Mucosa of stomach (tissue), 1 donor: ENCODE measurements around the gene CEP112.

Experiments
- H3K27me3 ChIP-seq: one replicate; pipeline ENCODE4 v1.7.0; 2013; ENCODE audit warnings: mild to moderate bottlenecking, low read length; ENCODE audit not compliant: control insufficient read depth, insufficient read depth
- H3K36me3 ChIP-seq: one replicate; pipeline ENCODE4 v1.7.0; 2013; ENCODE audit warnings: low read length; ENCODE audit not compliant: control insufficient read depth, insufficient read depth
- H3K4me1 ChIP-seq: one replicate; pipeline ENCODE4 v1.7.0; 2013; ENCODE audit warnings: mild to moderate bottlenecking, low read length; ENCODE audit not compliant: control insufficient read depth, insufficient read depth
- H3K4me3 ChIP-seq: one replicate; pipeline ENCODE4 v1.7.0; 2013; ENCODE audit warnings: low read length
- H3K9ac ChIP-seq: one replicate; pipeline ENCODE4 v1.7.0; 2013; ENCODE audit warnings: mild to moderate bottlenecking, low read length, moderate library complexity
- H3K9me3 ChIP-seq: one replicate; pipeline ENCODE4 v1.7.0; 2013; ENCODE audit warnings: mild to moderate bottlenecking, low read length, moderate library complexity; ENCODE audit not compliant: control insufficient read depth
- donor health status: Pancreatic carcinoma.

Gene CEP112

DNA sequence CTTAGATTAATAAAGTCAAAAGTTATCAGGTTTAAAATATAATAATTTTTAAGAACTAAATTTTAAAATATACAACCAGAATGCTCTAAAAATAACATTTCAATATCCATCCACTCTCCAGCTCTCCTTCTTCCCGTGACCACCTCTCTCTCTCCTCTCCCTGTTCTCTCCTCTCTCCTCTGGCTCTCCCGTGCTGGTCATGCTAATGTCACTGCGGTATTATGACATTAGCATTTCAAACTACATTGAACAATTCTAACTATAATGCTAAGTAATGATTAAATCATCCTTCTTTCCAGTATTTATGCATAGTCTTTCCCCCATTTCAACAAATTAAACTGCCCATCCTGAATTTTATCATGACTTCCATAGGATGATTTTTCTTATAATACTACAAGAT, 154.7 kb downstream of the CEP112 start:
- no peak overlapping the region for H3K9ac ChIP-seq

DNA sequence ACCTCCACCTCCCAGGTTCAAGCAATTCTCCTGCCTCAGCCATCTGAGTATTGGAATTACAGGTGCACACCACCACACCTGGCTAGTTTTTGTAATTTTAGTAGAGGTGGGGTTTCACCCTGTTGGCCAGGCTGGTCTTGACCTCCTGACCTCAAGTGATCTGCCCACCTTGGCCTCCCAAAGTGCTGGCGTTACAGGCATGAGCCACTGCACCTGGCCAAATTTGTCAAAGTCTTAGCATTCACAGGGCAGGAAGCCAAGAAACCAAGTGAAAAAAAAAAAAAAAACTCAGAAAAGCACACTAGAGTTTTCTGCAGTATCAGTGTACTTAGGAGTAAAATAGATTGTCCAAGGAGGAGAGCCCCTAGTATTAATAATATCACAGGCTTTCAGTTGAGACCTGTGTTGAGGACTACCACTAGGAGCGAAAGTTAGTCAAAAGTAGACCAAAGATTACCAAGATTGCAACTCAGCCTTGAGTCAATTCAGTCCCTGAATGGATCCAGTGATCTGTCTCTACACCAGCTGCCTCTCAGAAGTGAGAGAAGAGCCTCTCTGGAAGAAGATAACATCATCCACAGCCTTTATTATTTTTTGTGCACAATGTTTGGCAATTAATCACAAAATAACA, 159.7 kb downstream of the CEP112 start:
- Histone ChIP-seq H3K27me3 (no peaks in the 10 kb centered on the region), H3K4me1 (no peaks in the 10 kb centered on the region), H3K36me3 (no peaks in the 10 kb centered on the region), H3K9me3 (no peaks in the 10 kb centered on the region), H3K9ac (no peak overlapping the region), H3K4me3 (no peak overlapping the region)

More for the DNA sequence above, 154.7 kb downstream of the CEP112 start:
- Histone ChIP-seq H3K4me1 (no peaks in the 10 kb centered on the region), H3K27me3 (no peaks in the 10 kb centered on the region), H3K36me3 (no peaks in the 10 kb centered on the region), H3K4me3 (no peak overlapping the region), H3K9me3 (no peaks in the 10 kb centered on the region)

DNA sequence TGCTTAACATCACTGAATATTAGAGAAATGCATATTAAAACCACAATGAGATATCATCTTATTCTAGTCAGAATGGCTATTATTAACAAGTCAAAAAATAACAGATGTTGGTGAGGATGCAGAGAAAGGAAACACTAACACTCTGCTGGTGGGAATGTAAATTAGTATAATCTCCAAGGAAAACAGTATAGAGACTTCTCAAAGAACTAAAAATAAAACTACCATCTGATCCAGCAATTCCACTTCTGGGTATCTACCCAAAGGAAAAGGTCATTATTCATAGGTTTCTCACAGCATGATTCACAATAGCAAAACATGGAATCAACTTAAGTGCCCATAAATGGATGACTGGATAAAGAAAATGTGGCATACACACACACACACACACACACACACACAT, 166.4 kb downstream of the CEP112 start:
- H3K36me3 ChIP-seq, result no peaks in the 10 kb centered on the region
- no peak overlapping the region for H3K4me3 ChIP-seq
- no peak overlapping the region for H3K9ac ChIP-seq
- no peaks in the 10 kb centered on the region for H3K4me1 ChIP-seq
- no peaks in the 10 kb centered on the region for H3K27me3 ChIP-seq
- H3K9me3 ChIP-seq, result no peaks in the 10 kb centered on the region

DNA sequence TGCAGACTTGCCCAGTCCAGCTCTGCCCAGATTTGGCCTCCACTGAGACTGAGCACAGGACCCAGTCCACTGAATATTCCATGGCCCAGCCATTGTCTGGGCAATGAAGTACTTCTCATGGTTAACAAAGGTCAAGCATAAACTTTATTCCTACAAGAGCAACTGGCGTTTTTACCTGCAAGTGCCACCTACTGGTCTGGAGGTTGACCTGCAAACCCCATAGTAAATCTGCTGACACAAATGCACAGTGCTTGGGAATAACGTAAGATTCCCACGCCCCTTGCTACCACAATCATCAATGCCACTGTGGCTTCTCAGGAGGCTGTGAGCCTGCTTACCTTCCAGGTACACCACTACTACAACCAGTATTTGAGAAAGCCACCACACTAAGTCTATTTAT, 170.2 kb downstream of the CEP112 start:
- no peaks in the 10 kb centered on the region for H3K9me3 ChIP-seq
- H3K4me1 ChIP-seq, result no peaks in the 10 kb centered on the region
- no peak overlapping the region for H3K9ac ChIP-seq
- H3K27me3 ChIP-seq, result no peaks in the 10 kb centered on the region
- no peak overlapping the region for H3K4me3 ChIP-seq
- H3K36me3 ChIP-seq, result no peaks in the 10 kb centered on the region

DNA sequence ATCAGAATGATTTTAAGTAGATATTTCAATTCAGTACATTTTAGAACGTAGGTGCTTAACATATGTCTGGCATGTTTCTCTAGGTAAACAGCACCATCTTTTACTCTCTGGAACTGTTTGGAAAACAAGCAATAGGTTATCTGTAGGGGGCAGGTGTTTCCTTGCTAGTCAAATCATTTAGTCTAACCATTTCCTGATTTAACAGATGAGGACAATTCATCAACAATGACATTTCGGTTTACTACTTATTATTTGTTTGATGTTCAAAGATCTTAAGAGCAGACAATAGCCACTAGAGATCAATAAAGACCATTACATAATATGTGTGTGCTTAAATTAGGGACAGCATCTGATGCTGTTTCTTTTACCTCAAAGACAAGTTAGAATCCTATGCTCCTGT, 173.1 kb downstream of the CEP112 start:
- H3K4me1 ChIP-seq, result no peaks in the 10 kb centered on the region
- no peak overlapping the region for H3K9ac ChIP-seq
- H3K27me3 ChIP-seq, result no peaks in the 10 kb centered on the region
- H3K36me3 ChIP-seq, result no peaks in the 10 kb centered on the region
- H3K4me3 ChIP-seq, result no peak overlapping the region
- H3K9me3 ChIP-seq, result no peaks in the 10 kb centered on the region

DNA sequence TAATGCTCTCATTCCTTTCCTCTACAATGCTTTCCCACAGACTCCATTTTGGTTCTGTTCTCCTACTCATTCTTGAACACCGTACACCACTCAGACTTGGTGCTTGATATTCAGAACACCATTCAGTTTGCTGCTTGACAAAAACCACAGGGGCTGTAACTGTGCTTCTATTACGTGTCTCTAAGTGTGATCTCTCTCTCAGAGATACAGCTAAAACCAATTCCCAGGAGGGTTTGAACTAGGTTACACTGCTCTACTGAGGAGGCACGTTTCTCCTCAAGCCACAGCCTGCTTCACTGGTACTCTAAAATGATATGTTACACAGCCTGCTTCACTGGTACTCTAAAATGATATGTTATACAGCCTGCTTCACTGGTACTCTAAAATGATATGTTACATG, 175.7 kb downstream of the CEP112 start:
- H3K9me3 ChIP-seq, result no peaks in the 10 kb centered on the region
- no peaks in the 10 kb centered on the region for H3K36me3 ChIP-seq
- H3K9ac ChIP-seq, result no peak overlapping the region
- no peaks in the 10 kb centered on the region for H3K27me3 ChIP-seq
- no peak overlapping the region for H3K4me3 ChIP-seq
- H3K4me1 ChIP-seq, result no peaks in the 10 kb centered on the region

DNA sequence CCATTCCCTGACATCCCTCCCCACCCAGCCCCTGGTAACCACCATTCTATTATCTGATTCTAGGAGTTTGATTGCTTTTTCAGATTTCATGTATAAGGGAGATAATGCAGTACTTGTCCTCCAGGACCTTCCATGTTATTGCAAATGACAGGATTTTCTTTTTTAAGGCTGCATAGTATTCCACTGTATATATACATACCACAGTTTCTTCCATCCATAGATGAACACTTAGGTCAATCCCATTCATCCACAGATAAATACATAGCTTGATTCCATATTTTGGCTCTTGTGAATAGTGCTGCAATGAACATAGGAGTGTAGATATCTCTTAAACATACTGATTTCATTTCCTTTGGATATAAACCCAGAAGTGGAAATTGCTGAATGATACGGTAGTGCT, 183.3 kb downstream of the CEP112 start:
- H3K4me1 ChIP-seq, result no peaks in the 10 kb centered on the region
- no peak overlapping the region for H3K9ac ChIP-seq
- no peak overlapping the region for H3K4me3 ChIP-seq
- H3K36me3 ChIP-seq, result no peaks in the 10 kb centered on the region
- H3K27me3 ChIP-seq, result no peaks in the 10 kb centered on the region
- no peaks in the 10 kb centered on the region for H3K9me3 ChIP-seq

DNA sequence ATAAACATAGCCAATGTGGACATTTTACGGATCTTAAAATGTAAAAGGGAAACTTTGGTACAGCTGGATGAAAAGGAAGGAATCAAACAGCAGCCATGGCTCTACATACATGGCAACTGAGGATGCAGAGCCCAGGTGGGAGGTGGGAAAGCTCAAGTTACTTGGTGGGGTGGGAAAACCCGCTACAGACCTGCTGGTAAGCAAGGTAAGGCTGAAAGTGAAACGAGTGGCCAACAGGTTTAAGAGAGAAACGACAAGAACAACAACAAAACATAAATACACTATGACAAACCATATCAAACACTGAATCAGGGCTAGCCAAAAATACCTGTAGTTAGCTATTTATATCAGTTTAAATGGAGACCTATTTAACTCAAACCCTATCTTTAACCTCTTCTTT, 185.3 kb downstream of the CEP112 start:
- Histone ChIP-seq H3K36me3 (no peaks in the 10 kb centered on the region), H3K4me3 (no peak overlapping the region), H3K4me1 (no peaks in the 10 kb centered on the region), H3K9ac (no peak overlapping the region), H3K9me3 (no peaks in the 10 kb centered on the region), H3K27me3 (no peaks in the 10 kb centered on the region)

DNA sequence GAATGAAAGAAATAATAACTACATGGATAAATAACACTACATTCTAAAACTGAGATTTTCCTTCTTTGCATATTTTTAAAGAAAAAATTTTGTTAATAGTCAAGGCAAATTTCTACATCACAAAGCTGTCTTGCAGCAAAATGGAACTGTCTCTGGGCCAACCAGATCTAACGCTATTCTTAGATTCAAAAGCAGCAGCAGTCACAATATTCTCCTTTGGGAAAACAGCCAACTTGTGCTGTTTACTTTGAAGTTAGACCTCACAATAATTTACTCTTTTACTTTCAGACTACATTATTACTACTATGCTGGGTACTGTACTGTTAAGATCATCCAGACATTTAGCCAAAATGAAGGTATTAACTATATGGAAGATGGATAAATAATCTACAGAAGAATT, 189.1 kb downstream of the CEP112 start:
- Histone ChIP-seq H3K4me3 (no peak overlapping the region), H3K36me3 (no peaks in the 10 kb centered on the region), H3K9ac (no peak overlapping the region), H3K4me1 (no peaks in the 10 kb centered on the region), H3K27me3 (no peaks in the 10 kb centered on the region), H3K9me3 (no peaks in the 10 kb centered on the region)

DNA sequence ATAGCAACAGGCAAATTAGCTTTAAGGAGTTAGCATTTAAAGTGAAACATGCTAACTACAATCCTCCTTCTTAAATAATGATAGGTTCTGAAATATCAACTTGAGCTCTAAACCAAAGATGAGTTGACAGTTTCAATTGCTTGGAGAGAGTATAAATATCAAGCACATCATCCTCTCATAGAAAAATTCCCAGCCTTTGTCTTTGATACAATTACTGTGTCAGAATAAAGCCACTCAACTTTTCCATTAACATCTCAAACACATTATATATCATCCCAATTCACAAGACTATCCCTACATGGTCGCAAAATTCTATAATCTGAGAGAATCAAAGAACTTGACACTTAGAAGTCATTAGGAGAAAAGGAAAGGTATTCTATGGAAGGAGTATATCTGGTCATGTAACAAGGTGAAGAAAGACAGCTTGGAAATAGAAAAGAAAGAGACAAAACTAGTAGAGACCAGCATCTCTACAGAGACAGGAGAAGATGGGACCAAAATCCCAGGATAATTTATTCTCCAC, 189.8 kb downstream of the CEP112 start:
- H3K4me3 ChIP-seq, result no peak overlapping the region
- H3K9ac ChIP-seq, result no peak overlapping the region
- no peaks in the 10 kb centered on the region for H3K36me3 ChIP-seq
- no peaks in the 10 kb centered on the region for H3K4me1 ChIP-seq
- no peaks in the 10 kb centered on the region for H3K9me3 ChIP-seq
- H3K27me3 ChIP-seq, result no peaks in the 10 kb centered on the region

DNA sequence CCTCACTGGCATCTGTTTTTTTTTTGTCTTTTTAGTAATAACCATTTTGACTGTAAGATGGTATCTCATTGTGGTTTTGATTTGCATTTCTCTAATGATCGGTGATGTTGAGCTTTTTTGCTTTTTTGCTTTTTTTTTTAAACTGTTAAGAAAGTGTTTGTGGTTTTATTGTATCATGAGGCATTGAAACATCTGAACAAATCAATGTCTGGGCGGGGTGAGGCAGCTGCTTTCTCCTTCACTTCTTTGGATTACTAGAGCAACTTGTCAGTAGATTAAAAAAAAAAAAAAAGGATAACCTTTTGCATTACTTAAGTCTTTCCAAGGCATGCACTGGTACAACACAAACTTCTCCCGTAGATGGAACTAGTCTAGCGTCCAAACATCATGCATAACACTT, 191.7 kb downstream of the CEP112 start:
- H3K36me3 ChIP-seq, result no peaks in the 10 kb centered on the region
- H3K9ac ChIP-seq, result no peak overlapping the region
- no peaks in the 10 kb centered on the region for H3K4me1 ChIP-seq
- H3K4me3 ChIP-seq, result no peak overlapping the region
- H3K9me3 ChIP-seq, result no peaks in the 10 kb centered on the region
- H3K27me3 ChIP-seq, result no peaks in the 10 kb centered on the region

DNA sequence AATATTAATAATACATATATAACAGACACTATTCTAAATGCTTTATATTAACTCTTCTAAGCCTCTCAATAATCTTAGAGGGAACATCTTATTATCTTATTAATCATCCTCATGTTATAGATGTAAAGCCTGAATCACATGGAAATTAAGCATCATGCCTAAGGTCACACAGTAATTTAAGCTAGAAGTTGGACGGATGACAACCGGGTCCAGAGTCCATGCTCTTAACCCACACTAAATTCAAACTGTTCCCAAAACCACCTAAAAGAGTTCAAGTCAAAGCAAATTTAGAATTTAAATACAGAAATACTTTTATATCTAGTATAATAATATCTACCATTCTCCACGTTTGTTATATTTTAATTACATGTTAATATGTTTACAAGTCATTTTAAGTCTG, 193.3 kb downstream of the CEP112 start:
- Histone ChIP-seq H3K9ac (no peak overlapping the region), H3K27me3 (no peaks in the 10 kb centered on the region), H3K4me1 (no peaks in the 10 kb centered on the region), H3K9me3 (no peaks in the 10 kb centered on the region), H3K36me3 (no peaks in the 10 kb centered on the region), H3K4me3 (no peak overlapping the region)

DNA sequence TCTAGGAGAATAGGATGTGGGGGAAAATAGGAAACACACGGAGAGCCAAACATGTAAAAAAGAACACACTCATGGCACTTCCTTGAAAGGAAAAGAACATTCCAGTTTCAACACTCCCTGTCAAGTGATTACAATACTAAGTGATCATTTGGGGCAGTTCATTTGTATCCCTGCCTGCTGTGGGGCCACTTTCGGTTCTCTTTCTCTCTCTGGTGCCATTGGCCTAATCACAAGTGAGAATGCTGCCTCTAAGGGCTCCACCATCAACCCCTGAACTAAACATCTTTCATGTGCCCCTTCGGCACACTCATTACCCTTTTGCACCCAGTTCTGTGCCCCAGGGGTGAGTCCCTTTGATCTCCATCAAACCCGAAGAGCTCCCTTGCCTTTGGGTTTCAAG, 197.3 kb downstream of the CEP112 start:
- H3K36me3 ChIP-seq, result no peaks in the 10 kb centered on the region
- no peak overlapping the region for H3K4me3 ChIP-seq
- H3K9ac ChIP-seq, result no peak overlapping the region
- H3K9me3 ChIP-seq, result no peaks in the 10 kb centered on the region
- no peaks in the 10 kb centered on the region for H3K27me3 ChIP-seq
- H3K4me1 ChIP-seq, result no peaks in the 10 kb centered on the region
